ENCODE results near the gene SHD.
"Not testable (repeated sequence)": the region's sequence is repeated elsewhere in the genome, so short reads cannot be mapped to it uniquely, and the experiment has no call there.

Gene SHD

GRCh38 chr19:4278419-4279266, at the start of gene SHD:
TSS of gene SHD (plus strand) at chr19:4279266. CDS start at chr19:4280064, 798 bp downstream.
- no peak for DNase-seq (ENCODE audit: low read depth)

- DNase-seq (ENCODE audit: low read depth): not testable (repeated sequence)
These were observed 48.8 kb upstream of the SHD start for GRCh38 chr19:4230237-4230636.

GRCh38 chr19:4231521-4231920, 47.5 kb upstream of the SHD start:
- DNase-seq (ENCODE audit: low read depth): not testable (repeated sequence)

- DNase-seq (ENCODE audit: low read depth): not testable (repeated sequence)
These were observed 46.9 kb upstream of the SHD start for GRCh38 chr19:4232139-4232538.

- no peak for DNase-seq (ENCODE audit: low read depth)
These were observed 46.3 kb upstream of the SHD start for GRCh38 chr19:4232614-4233281.

- DNase-seq (ENCODE audit: low read depth): no peak
These were observed 45.7 kb upstream of the SHD start for GRCh38 chr19:4233282-4233853.

GRCh38 chr19:4234142-4234861, 44.8 kb upstream of the SHD start:
- DNase-seq (ENCODE audit: low read depth): no peak

GRCh38 chr19:4234862-4235201, 44.2 kb upstream of the SHD start:
- no peak for DNase-seq (ENCODE audit: low read depth)

- not testable (repeated sequence) for DNase-seq (ENCODE audit: low read depth)
These were observed 41.6 kb upstream of the SHD start for GRCh38 chr19:4237510-4237909.

GRCh38 chr19:4238831-4239230, 40.2 kb upstream of the SHD start:
- DNase-seq (ENCODE audit: low read depth): no peak

- no peak for DNase-seq (ENCODE audit: low read depth)
These were observed 37.1 kb upstream of the SHD start for GRCh38 chr19:4241824-4242430.

- not testable (repeated sequence) for DNase-seq (ENCODE audit: low read depth)
These were observed 33.1 kb upstream of the SHD start for GRCh38 chr19:4245938-4246337.

- peak; percentile 98 for DNase-seq (ENCODE audit: low read depth)
These were observed 32.1 kb upstream of the SHD start, which contains the start of gene YJU2 for GRCh38 chr19:4246767-4247593. TSS of gene YJU2 (plus strand) at chr19:4247080. CDS start at chr19:4247147, 67 bp downstream.

- no peak for DNase-seq (ENCODE audit: low read depth)
These were observed 22.5 kb upstream of the SHD start for GRCh38 chr19:4256563-4256962.

GRCh38 chr19:4257025-4257424, 22.0 kb upstream of the SHD start:
- DNase-seq (ENCODE audit: low read depth): no peak

GRCh38 chr19:4258181-4258580, 20.9 kb upstream of the SHD start:
- no peak for DNase-seq (ENCODE audit: low read depth)

GRCh38 chr19:4260613-4261191, 18.4 kb upstream of the SHD start:
- no peak for DNase-seq (ENCODE audit: low read depth)

- no peak for DNase-seq (ENCODE audit: low read depth)
These were observed 14.3 kb upstream of the SHD start for GRCh38 chr19:4264812-4265211.

- DNase-seq (ENCODE audit: low read depth): no peak
These were observed 12.6 kb upstream of the SHD start for GRCh38 chr19:4266253-4267000.

Measured in non-pigmented ciliary epithelial cell (primary cell).